DMS114 treated with DMSO at 0.1 percent for 48 hours (cell line): Measurements from ENCODE around the gene PRSS8.
"Not testable (repeated sequence)": the region's sequence is repeated elsewhere in the genome, so short reads cannot be mapped to it uniquely, and the experiment has no call there.

Experiments
- DNase-seq: peaks from one replicate; lab custom pipeline; 2025; ENCODE audit not compliant: unreplicated experiment; lab: John Stamatoyannopoulos, UW

PRSS8 gene

DNA sequence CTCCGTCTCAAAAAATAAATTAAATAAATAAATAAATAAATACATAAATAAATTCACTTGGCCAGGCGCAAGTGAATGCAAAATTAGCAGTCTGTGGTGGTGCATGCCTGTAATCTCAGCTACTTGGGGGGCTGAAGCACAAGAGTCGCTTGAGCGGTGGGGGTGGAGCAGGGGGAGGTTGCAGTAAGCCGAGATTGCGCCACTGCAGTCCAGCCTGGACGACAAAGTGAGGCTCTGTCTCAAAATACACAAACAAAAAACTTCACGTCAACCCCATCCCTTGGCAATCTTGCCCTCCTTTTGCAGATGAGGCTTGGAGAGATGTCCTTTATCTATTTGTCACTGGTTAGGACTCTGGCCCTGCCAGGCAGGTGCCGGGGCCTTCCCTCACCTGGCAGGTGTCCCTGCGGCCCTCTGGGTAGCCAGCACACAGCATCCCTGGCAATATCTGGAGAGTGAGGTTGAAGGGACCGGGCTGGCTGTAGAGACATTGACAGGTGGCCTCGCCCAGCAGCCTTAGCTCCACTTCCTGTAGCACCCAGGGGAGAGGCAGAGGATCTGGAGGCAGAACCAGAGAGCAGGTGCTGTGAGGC is 10.0 kb upstream of the PRSS8 start:
- DNase-seq = no peak

GRCh38 chr16:31144418-31144817 is 8.9 kb upstream of the PRSS8 start:
- DNase-seq = not testable (repeated sequence)

DNA sequence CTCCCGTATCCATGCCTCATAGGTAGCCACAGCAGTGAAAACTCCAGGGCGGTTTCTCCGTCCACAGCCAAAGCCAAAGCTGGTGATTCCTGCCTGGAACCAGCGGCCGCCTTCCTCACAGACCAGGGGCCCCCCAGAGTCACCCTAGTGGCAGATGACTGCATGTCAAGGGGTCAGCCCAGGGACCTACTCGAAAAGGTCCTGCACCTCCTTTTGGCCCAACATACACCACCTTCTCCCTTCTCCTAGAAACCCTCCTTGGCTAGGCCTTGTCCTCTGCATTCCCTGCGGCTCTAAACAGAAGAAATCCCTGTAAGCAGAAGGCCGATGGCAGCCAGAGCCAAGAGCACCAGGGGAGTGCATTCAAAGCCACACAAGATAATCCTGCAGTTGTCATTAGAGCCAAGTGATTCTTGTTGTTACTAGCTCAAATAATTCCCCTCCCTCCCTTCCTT is 8.2 kb upstream of the PRSS8 start:
- no peak for DNase-seq

DNA sequence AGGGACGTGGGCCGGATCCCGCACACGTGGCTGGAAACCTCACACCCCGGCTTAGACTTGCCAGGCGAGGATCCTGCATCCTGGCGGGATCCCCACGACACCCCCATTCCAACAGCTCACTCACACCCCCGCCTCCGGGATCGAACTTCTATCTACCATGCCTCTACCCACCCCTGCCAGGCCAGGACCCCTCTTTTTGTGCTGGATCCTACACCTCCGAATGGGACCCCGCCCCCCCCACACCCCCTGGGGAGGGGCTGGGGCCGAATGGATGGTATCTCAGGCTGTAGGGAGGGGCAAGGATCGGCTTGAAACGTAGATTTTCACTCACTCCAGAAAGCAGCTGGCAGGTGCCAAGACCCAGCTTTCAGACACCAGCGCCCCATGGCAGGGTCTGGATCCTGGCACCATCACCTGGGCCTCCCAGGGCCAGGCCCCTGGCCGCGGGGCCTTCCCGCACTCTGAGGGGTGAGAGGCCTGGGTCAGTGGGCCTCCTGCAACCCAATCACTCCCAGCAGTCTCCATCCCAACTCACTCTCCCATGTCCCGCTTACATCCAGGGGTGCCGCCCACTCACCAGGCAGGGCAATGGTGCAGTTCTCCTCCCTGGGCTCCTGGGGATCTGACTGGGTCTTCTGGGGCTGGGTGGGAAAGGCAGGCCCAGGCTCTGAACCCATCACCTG is 7.6 kb upstream of the PRSS8 start:
- DNase-seq = no peak

DNA sequence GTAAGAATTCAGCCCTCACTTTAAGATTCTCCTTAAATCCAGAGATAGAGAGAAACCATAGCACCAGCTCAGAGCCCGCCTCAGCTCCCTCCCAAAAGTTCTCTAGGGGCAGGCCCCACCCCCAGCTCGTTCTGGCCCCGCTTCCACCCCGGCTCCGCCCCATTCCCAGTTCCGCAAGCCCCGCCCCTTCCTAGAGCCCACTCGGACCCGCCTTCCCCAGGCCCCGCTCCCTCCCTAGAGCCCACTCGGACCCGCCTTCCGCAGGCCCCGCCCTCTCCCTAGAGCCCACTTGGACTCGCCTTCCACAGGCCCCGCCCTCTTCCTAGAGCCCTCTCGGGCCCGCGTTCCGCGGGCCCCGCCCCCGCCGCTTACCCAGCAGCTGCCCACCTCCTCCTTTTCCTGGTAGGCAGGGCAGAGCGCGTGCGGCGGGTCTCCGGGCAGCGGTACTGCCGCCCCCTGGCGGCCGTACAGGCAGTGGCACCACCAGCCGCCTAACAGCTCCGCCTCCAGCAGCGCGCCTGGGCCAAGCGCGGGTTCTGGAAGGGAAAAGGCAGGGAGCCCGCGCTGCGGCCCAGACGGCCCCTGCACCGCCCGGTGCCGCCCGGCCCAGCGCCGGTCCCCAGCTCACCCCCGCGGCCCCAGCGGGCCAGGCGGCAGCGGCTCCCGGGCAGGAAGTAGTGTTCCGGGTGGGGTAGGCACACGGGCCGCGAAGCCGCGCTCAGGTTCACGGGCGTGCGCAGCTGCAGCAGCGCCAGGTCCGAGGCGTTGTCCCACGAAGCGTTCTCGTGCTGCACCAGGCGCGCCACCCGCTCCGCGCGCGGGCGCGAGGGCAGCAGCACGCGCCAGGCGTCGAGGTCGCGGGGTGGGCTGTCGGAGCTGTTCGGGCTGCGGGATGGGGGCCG is 6.8 kb upstream of the PRSS8 start:
- peak; percentile 96 for DNase-seq

DNA sequence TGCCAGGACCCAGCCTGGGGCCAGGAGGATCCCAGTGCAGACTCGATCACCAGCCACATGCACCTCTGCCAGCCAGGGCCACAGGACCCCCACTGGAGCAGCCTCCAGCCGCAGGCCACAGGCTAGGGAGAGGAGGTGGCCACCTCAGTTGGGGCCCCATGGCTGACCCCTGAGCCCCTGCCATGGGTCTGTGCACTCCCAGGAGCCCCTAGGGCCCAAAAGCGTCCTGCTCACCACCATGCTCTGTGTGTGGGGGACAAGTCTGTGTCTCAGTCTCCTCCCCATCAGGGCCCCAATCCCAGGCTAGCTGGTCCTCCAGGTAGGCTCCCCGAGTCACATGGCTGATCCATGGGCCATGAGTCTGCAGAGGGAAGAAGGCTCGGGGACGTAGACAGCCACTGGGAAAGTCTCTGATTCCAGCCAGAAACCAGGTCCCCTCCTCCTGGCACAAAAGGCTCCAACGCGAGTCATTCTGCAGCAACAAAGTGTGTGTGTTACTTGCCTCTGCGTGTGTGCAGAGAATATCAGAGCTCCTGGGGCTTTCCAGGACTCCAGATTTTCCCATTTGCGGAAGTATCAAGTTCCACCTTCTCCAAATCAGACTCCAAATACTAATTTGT is 6.1 kb upstream of the PRSS8 start:
- DNase-seq = no peak

DNA sequence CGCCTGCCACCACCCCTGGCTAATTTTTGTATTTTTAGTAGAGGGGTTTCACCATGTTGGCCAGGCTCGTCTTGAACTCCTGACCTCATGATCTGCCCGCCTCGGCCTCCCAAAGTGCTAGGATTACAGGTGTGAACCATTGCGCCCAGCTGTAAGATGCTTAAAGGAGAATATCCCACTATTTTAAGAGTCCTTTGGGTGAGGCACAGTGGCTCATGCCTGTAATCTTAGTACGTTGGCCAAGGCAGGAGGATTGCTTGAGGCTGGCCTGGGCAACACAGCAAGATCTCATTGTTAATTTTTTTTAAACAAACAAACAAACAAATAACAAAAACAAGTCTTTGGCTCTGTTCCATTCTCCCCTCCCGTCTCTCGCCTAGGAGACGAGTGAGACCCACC is 5.5 kb upstream of the PRSS8 start:
- DNase-seq = not testable (repeated sequence)

- DNase-seq = no peak
Measured at GRCh38 chr16:31138621-31139578, 3.4 kb upstream of the PRSS8 start.

- not testable (repeated sequence) for DNase-seq
Measured at GRCh38 chr16:31136822-31137499, 1.4 kb upstream of the PRSS8 start.

GRCh38 chr16:31136287-31136662 is 748 bp upstream of the PRSS8 start:
- DNase-seq = no peak

DNA sequence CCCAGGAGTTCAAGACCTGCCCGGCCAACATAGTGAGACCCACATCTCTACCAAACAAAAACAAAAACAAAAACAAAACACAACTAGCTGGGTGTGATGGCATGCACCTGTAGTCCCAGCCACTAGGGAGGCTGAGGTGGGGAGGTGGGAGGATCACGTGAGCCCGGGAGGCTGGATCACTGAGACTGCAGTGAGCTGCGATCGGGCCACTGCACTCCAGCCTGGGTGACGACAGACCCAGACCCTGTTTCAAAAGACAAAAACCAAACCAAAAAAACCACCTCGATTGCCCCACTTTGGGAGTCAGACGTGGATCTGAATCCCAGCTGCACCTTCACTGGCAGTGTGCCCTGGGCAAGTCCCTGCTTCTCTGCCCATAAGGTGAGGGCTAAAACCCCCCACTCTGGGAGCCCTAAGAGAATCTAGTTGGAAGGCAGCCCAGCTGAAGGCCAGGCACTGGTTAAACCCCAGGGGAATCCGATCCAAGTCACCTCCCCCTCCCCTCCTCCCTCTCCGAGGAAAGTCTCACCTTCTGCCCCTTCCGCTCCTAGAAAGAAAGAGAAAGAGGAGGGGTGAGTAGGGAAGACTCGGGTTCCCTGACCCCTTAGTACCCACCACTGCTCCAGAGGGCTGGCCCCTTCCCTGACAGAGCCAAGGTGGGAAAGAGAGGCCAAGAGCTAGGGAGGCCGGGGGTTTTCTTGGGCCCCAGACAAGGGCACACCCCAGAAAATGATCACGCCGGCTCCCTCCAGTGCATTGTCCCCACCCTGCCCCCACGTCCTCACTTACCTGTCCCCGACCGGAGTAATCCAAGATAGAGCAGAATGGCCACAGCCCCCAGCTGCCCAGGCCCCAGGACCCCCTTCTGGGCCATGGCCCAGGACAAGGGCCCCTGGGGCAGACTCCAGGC is 647 bp downstream of the PRSS8 start:
- DNase-seq = no peak

DNA sequence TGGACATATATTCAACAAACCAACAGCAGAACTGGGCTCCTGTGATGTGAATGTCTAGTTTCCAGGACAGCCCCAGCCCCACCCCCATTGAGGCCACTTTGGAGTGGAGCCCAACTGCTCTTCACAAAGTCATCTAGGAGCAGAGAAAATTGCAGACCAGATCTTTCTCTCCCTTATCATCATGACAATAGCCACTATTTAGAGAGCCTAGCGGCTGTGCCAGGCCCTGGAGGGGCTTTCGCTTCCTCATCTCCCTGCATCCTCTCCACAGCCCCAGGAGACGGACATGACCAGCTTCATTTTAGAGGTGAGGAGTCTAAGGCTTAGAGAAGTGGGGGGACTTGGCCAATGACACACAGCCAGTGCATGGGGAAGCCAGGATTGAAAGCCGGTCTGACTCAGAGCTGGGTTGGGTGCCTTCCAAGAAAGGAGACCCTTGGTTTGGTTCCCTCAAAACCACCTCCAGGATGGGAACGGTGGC is 1.4 kb downstream of the PRSS8 start:
- DNase-seq = no peak

DNA sequence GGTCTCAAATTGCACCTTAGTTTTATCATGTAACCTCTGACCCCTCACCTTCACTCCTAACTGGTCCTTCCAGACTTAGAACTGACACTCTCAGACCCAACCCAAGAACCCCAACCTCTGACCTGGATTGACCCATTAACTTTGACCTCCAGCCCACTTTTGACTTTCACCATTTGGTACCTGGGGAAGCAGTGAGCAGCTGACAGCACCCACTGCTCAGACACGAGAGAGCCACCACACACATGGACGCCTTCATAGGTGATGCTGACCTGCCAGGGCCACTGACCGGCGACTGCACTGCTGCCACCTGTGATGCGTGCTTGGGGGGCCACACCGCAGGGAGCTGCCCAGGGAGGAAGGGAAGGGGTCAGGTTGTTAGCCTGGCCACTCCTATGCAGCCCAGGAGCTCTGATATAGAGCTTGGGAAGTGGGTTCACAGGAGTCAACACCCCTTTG is 2.5 kb downstream of the PRSS8 start:
- DNase-seq = no peak

DNA sequence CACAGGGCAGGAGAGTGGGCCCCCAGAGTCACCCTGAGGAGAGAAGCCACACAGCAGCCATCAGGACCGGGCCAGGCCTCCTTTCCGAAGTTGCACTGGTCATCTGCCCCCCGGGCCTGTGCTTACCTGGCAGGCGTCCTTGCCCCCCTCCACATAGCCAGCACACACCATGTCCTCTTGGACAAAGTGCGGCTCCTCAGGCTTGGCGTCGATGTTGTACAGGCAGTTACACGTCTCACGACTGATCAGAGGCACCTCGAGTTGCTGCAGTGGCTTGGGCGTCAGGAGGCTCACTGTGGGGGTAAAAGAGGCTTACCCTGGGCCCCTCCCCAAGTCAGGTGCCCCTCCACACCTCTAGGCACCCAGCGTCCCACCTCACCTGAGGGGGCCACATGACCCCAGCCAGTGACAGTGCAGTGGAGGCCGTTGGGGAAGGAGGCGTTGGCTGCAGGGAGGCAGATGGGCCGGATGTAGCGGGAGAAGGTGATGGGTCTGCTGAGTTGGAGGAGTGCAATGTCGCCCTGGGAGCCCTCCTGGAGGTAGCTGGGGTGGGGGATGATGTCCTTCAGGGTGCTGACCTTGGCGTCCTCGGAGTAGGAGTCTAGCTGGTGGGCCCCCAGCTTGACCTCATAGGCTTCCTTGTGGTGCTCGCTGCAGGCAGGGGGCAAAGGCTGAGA is 3.1 kb downstream of the PRSS8 start:
- DNase-seq = no peak

DNA sequence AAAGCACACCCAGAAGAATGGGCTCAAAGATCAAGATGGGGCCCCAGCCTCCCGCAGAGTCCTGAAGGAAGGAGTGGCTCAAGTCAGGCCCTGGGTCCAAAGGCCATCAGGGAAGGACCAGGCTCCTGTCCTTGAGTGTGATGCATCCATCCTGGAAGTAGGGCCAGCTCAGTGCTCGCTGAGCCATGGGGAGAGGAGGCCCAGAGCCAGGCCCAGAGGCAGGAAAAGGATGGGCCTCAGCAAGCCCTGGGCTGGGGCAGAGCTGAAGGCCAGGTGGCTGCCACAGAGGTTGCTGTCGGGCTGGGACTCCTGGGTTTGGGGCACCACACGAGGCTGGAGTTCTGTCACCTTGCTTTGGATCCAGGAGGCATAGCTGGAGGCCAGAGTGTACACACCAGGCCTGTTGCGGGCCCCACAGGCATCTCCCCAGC is 3.7 kb downstream of the PRSS8 start:
- no peak for DNase-seq

GRCh38 chr16:31131416-31131815 is 4.1 kb downstream of the PRSS8 start:
- no peak for DNase-seq

GRCh38 chr16:31130899-31131298 is 4.6 kb downstream of the PRSS8 start:
- no peak for DNase-seq

- DNase-seq = no peak
Measured at GRCh38 chr16:31130336-31130891, 5.1 kb downstream of the PRSS8 start.
